ENCODE measurements around the gene CDH23.

Gene CDH23

DNA sequence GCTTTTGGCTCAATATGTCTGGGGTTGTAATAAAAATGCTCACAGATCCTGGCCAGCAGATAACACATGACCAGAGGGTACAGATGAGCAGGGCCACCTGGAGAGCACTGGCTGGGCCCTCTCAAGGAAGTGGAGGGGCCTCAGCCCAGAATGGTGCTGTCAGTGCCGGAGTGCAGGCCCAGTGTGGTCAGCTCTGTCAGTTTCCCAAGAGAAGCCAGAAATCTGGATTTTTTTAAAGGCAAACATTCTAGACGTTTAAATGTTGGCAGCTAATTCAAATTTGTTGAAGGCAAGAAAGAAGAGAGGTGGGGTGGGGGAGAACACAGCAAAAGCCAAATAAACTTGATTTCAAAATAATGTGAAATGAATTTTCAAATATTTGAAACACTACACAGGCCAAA is 320.8 kb downstream of the CDH23 start:
- TF ChIP-seq, protein P1, sequence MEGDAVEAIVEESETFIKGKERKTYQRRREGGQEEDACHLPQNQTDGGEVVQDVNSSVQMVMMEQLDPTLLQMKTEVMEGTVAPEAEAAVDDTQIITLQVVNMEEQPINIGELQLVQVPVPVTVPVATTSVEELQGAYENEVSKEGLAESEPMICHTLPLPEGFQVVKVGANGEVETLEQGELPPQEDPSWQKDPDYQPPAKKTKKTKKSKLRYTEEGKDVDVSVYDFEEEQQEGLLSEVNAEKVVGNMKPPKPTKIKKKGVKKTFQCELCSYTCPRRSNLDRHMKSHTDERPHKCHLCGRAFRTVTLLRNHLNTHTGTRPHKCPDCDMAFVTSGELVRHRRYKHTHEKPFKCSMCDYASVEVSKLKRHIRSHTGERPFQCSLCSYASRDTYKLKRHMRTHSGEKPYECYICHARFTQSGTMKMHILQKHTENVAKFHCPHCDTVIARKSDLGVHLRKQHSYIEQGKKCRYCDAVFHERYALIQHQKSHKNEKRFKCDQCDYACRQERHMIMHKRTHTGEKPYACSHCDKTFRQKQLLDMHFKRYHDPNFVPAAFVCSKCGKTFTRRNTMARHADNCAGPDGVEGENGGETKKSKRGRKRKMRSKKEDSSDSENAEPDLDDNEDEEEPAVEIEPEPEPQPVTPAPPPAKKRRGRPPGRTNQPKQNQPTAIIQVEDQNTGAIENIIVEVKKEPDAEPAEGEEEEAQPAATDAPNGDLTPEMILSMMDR (conservative IDR thresholded peaks at IDR 0.05) = no peak
- H3K27ac ChIP-seq = no peak overlapping the region

DNA sequence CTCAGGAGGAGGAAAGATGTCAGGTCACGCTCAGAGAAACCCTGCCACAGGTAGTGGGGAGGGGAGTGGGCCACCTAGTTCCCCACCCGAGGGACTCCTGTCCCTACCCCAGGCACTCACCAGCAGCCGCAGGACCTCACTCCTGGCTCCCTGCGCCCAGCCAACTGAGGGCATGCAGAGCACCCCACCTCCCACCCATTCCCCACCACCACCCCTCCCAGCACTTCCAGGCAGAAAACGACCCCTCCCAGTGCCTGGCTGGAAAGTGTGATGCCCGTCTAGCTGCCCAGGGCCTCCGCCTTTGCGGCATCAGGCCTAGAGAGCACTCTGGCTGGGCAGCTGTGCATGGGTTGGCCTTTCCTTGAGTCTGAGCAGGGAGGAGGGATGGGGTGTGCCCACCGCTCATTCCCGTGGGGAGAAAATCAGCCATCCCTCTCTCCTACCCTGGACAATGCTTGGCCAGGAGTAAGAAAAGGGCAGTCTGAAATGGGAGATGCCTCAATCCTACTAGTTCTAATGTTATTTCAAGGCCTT is 321.5 kb downstream of the CDH23 start:
- TF ChIP-seq, protein P1 (conservative IDR thresholded peaks at IDR 0.05) = no peak
- no peak overlapping the region for H3K27ac ChIP-seq

DNA sequence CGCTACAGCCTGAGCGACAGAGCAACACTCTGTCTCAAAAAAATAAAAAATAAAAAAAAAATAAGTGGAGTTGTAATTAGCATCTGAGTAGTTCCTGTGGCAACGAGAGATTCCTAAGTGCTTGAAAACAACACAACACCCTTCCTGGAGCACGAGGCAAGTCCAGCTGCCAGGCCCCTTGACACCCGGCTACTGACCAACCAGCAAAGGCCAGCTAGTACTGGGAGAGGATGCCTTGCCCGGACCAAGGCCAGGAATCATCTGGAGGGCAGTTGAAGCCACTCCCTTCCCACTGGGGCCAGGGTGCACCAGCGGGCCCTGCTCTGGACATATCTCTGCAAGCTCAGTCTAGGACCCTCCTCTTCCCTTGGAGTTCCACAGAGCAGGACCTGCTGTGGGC is 322.3 kb downstream of the CDH23 start:
- TF ChIP-seq, protein P1 (conservative IDR thresholded peaks at IDR 0.05) = no peak
- H3K27ac ChIP-seq = no peak overlapping the region

DNA sequence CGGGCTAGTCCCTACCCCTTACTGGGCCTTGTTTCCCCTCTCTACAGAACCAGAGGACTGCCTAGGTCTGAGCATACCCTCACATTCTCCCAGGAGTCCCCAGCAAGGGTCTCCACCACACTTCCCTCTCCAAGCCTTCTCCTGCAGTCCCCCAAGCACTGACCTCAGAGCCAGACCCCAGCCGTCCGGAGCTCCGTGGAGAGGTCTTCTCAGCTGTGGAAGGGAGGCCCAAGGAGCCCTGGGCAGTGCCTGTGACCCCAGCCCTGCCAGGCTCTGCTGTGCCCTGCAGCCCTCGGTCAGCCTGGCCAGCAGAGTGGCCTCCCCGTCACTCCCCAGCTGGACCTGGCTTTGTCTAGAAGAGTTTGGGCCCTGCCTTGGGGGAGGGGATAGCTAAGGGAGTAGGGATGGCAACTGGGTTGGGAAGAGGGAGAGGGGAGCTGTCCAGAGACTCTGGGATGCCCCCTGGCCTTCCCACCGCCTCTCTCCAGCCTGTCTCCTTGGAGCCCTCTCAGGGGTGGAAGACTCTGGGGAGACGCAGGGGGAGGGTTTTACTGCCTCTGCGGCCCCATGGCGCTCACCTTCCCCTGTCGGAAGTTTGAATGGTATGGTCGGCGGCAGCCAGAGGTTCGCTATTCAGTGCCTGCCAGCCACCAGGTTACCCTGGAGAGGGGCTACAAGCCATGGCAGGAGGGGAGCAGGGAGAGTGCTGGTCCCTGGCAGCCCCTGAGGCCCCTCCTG is 322.9 kb downstream of the CDH23 start, which contains the start of gene C10orf105:
Gene C10orf105, minus strand, starts transcription at position 315 of the 738 bp plus-strand sequence. CDS start 3,441 bp downstream, outside the sequence.
- H3K27ac ChIP-seq = no peak within 1 kb of the TSS
- TF ChIP-seq, protein P1 (conservative IDR thresholded peaks at IDR 0.05) = no peak

DNA sequence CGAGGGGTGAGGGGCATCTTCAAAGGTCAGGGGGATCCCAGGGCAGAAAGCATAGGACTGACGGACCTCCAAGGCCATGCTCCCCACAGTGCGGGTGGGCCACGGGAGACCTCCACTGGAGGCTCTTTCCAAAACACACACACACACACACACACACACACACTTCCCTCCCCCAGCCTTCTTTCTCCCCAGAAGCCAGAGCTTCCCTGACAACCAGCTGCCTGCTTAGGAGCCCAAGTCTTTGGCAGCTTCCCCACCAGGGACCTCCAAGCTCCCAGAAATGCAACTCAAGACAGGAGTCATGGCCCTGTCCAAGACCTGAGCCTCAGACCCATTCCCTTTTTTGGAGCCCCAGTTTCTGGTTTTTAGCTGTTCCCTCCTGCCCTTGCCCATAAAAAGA is 323.6 kb downstream of the CDH23 start:
- no peak overlapping the region for H3K27ac ChIP-seq

DNA sequence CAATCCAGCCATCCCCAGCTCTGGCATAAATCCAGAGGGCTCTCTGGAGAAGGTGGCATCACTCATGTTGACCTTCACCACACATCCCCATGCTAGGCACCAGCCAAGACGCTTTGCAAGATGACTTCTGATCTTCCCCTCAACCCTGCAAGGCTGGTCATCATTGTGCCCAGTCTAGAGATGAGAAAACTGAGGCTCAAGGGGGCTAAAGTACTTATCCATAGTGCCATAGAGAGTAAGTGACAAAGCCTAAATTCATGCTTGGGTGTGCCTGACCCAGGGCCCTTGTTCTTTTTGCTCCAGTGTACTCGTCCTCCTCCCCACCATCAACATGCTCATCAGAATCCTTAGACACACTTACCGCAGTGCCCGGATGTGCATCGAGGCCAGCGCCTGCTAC is 324.6 kb downstream of the CDH23 start:
- TF ChIP-seq, protein P1 (conservative IDR thresholded peaks at IDR 0.05) = no peak
- no peak overlapping the region for H3K27ac ChIP-seq

More for the DNA sequence above, 323.6 kb downstream of the CDH23 start:
- TF ChIP-seq, protein P1 (conservative IDR thresholded peaks at IDR 0.05) = no peak

DNA sequence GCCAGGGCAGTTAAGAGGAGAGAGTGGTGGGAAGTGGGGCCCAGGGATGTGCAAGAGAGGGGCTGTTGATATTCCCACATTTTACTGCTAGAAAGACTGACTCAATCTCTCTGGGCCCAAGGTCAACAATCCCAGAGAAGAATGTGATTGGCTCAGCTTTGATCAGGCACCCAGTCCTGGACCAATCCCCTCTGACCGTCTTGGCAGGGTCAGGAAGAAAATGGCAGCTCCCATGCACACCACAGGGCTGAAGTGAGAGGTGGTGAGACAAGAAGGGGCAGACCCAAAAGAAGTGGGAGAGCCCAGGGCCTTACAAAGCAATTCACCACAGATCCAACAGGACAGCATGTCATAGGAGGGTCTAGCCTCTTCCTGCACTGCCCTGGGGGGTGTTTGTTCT is 326.1 kb downstream of the CDH23 start:
- no peak overlapping the region for H3K27ac ChIP-seq
- TF ChIP-seq, protein P1 (conservative IDR thresholded peaks at IDR 0.05) = no peak

Measured in VCaP (cell line).